ENCODE data around the gene XG. TPM values are rescaled to one million over a fixed set of nuclear protein-coding genes. Genes with fewer than 3 reads are reported as not detected.
A peak's percentile ranks its signal among the peaks of the same experiment; 100 is the strongest.

Gene XG
- total and polyA plus RNA-seq, 2 of the 4 experiments (the other 2 are of a cell fraction): under 0.01 TPM; not detected in 1

- Histone ChIP-seq H3K4me1 (ENCODE audit: control insufficient read depth, insufficient read depth, low read length) (peaks cover 11% of the 10 kb centered on the region), H3K4me3 (ENCODE audit: insufficient read depth, low read depth, low read length) (no peak overlapping the region), H4K5ac (ENCODE audit: low read depth, low read length) (no peak overlapping the region), H3K18ac (ENCODE audit: low read depth, low read length) (no peak overlapping the region), H4K91ac (ENCODE audit: insufficient read depth, low read depth, low read length) (no peak overlapping the region), H3K9me3 (ENCODE audit: control insufficient read depth, insufficient read depth, low read length) (no peaks in the 10 kb centered on the region), H2AFZ (replicated peaks; ENCODE audit: low read length, poor library complexity) (peak overlapping the region; percentile 8), H3K14ac (replicated peaks; ENCODE audit: low read depth, low read length) (no peak overlapping the region), H2BK120ac (ENCODE audit: low read depth, low read length) (no peak overlapping the region), H2BK15ac (ENCODE audit: low read depth, low read length) (no peak overlapping the region), H3K9me1 (ENCODE audit: insufficient read depth, low read length) (peaks cover 33% of the 10 kb centered on the region), H3K56ac (ENCODE audit: extremely low read depth, insufficient read depth, low read length) (no peak overlapping the region), H3K79me1 (ENCODE audit: low read depth in 1 of 2, low read length in 2 of 2) (peaks cover 32 to 68% of the 10 kb centered on the region in 2 experiments), H2BK5ac (ENCODE audit: low read depth, low read length, poor library complexity, severe bottlenecking) (no peak overlapping the region), H2BK20ac (ENCODE audit: low read depth, low read length) (no peak overlapping the region), H3K27ac (ENCODE audit: insufficient read depth, low read length) (no peak overlapping the region), H3K27me3 (ENCODE audit: control insufficient read depth, insufficient read depth, low read length) (no peaks in the 10 kb centered on the region), H3K9ac (ENCODE audit: low read depth, low read length) (no peak overlapping the region), H2AK5ac (ENCODE audit: low read depth, low read length) (no peak overlapping the region), H2AK9ac (replicated peaks; ENCODE audit: low read depth, low read length, poor library complexity) (no peak overlapping the region), H3K4ac (ENCODE audit: low read depth, low read length) (no peak overlapping the region), H4K20me1 (ENCODE audit: insufficient read depth, low read length) (peaks cover 52% of the 10 kb centered on the region), H3K36me3 (ENCODE audit: control insufficient read depth, insufficient read depth, low read length) (peaks cover 31% of the 10 kb centered on the region), H3K4me2 (ENCODE audit: low read depth, low read length) (no peak overlapping the region), H3K23ac (ENCODE audit: low read depth, low read length) (no peak overlapping the region), H4K8ac (ENCODE audit: low read depth in 2 of 2, low read length in 2 of 2) (no peak overlapping the region)
- no TSS peak for BruUV-seq (replicated peaks)
- dilution Hi-C loops (cut with HindIII; ENCODE audit: low sequenced_read_pairs, unreplicated experiment) (no loop called here), intact Hi-C loops (cut with micrococcal nuclease) (no loop called here), in situ Hi-C loops (cut with MboI; ENCODE audit: low sequenced_read_pairs) (no loop called here)
- WGBS, 2 experiments (ENCODE audit: extremely low coverage in 2 of 2, insufficient read length in 1 of 2): 92% methylated on average over 2 of the region's 13 CpGs; no CpG with 5 or more reads in 1 of the 2 experiments
- ATAC-seq (ENCODE audit: low read depth) (no peak), DNase-seq (no peak)
- ChIA-PET CTCF (no interaction called here), POLR2A (ENCODE audit: unreplicated experiment) (no interaction called here)
- no peak for TF ChIP-seq RFX5 (IDR thresholded peaks at IDR 0.05; ENCODE audit: low read depth, low read length)
- no peak for TF ChIP-seq CEBPB (IDR thresholded peaks at IDR 0.05; ENCODE audit: low read depth, low read length)
- no peak for TF ChIP-seq MAFK (IDR thresholded peaks at IDR 0.05; ENCODE audit: low read depth, low read length)
- TF ChIP-seq MXI1 (IDR thresholded peaks at IDR 0.05; ENCODE audit: borderline replicate concordance, low read depth, low read length): no peak
- no peak for TF ChIP-seq RAD21 (IDR thresholded peaks at IDR 0.05; ENCODE audit: low read length)
- TF ChIP-seq, protein P1, sequence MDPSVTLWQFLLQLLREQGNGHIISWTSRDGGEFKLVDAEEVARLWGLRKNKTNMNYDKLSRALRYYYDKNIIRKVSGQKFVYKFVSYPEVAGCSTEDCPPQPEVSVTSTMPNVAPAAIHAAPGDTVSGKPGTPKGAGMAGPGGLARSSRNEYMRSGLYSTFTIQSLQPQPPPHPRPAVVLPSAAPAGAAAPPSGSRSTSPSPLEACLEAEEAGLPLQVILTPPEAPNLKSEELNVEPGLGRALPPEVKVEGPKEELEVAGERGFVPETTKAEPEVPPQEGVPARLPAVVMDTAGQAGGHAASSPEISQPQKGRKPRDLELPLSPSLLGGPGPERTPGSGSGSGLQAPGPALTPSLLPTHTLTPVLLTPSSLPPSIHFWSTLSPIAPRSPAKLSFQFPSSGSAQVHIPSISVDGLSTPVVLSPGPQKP (IDR thresholded peaks at IDR 0.05; ENCODE audit: borderline replicate concordance, low read depth, low read length): no peak
- no peak for TF ChIP-seq RCOR1 (IDR thresholded peaks at IDR 0.05; ENCODE audit: insufficient replicate concordance, low read length)
- TF ChIP-seq NFE2L2 (IDR thresholded peaks at IDR 0.05; ENCODE audit: low read depth, low read length): no peak
- TF ChIP-seq, protein P2, sequence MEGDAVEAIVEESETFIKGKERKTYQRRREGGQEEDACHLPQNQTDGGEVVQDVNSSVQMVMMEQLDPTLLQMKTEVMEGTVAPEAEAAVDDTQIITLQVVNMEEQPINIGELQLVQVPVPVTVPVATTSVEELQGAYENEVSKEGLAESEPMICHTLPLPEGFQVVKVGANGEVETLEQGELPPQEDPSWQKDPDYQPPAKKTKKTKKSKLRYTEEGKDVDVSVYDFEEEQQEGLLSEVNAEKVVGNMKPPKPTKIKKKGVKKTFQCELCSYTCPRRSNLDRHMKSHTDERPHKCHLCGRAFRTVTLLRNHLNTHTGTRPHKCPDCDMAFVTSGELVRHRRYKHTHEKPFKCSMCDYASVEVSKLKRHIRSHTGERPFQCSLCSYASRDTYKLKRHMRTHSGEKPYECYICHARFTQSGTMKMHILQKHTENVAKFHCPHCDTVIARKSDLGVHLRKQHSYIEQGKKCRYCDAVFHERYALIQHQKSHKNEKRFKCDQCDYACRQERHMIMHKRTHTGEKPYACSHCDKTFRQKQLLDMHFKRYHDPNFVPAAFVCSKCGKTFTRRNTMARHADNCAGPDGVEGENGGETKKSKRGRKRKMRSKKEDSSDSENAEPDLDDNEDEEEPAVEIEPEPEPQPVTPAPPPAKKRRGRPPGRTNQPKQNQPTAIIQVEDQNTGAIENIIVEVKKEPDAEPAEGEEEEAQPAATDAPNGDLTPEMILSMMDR (conservative IDR thresholded peaks at IDR 0.05; ENCODE audit: low read depth, low read length): no peak
- no peak for TF ChIP-seq USF2 (IDR thresholded peaks at IDR 0.05; ENCODE audit: low read depth, low read length)
- TF ChIP-seq MAZ (IDR thresholded peaks at IDR 0.05; ENCODE audit: borderline replicate concordance, low read depth, low read length): no peak
- no peak for TF ChIP-seq CHD1 (IDR thresholded peaks at IDR 0.05; ENCODE audit: low read depth, low read length)
- TF ChIP-seq POLR2A (IDR thresholded peaks at IDR 0.05; ENCODE audit: low read depth, low read length): no peak
- no peak for TF ChIP-seq BHLHE40 (IDR thresholded peaks at IDR 0.05; ENCODE audit: low read depth, low read length)
- no peak for TF ChIP-seq SMC3 (IDR thresholded peaks at IDR 0.05; ENCODE audit: low read depth, low read length)
Measured at GRCh38 chrX:2712890-2713840, 38.7 kb upstream of the XG start.

Data from IMR-90 (cell line).